GM21381 (cell line): ENCODE data around the gene INO80D.
A peak's percentile ranks its signal among the peaks of the same experiment; 100 is the strongest.
"Not testable (repeated sequence)": the region's sequence is repeated elsewhere in the genome, so short reads cannot be mapped to it uniquely, and the experiment has no call there.

Source experiments
- ATAC-seq: cut with Tn5 transposase; IDR thresholded peaks from one replicate; pipeline ENCODE4 v1.9.1; 2021; ENCODE audit warnings: mild to moderate bottlenecking, moderate library complexity; ENCODE audit not compliant: unreplicated experiment

The INO80D gene, protein sequence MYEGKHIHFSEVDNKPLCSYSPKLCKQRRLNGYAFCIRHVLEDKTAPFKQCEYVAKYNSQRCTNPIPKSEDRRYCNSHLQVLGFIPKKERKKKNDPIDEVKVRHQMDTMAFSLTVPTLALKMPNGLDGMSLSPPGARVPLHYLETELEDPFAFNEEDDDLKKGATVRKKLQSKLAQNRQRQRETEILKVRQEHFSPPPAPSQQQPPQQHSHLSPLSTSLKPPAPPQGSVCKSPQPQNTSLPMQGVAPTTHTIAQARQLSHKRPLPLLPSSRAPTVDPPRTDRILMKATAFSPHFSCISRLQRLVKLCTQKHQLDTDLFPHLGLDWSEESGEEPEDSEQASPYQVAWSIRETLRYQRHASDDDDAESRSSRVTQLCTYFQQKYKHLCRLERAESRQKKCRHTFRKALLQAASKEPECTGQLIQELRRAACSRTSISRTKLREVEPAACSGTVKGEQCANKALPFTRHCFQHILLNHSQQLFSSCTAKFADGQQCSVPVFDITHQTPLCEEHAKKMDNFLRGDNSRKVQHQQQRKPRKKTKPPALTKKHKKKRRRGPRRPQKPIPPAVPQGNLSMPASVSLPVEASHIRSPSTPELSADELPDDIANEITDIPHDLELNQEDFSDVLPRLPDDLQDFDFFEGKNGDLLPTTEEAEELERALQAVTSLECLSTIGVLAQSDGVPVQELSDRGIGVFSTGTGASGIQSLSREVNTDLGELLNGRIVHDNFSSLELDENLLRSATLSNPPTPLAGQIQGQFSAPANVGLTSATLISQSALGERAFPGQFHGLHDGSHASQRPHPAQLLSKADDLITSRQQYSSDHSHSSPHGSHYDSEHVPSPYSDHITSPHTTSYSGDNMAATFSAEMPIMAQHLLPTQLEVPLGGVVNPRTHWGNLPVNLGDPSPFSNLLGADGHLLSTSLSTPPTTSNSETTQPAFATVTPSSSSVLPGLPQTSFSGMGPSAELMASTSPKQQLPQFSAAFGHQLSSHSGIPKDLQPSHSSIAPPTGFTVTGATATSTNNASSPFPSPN

DNA sequence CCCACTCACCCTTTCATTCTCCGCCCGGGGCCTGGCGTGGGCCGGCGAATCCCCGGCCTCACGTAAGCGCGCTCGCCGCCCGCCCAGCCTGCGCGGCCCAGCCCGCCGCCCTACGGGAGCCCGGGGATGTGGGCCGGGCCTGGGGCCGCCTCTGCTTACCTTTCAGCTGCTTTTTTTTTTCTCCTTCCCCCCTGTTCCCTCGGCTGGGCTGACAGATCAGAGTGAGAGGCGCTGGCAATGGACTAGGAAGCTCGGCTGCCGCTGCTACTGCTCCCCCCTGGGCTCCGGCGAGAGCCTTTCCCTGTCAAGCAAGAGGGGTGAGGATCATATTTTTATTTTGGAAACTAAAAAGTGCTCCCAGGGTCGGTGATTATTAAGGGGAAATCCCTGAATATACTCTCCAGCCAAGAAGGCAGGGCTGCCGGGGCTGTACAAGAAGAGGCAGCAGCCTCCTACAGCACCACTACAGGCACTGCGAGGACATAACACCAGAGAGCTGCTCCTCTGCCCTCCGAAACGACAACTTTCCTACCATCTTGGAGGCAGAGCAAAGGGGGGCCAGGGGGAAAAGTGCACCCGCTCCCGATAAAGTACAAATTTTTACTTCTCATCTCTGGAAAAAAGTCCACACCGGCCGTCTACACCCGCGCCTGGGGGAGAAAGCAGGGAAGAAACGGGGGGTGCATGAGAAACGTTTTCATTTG, at the start of gene INO80D:
INO80D (minus strand) TSS at position 433 of the 704 bp plus-strand sequence. CDS start 23,158 bp downstream, outside the sequence.
- ATAC-seq: peak; percentile 73

- no peak for ATAC-seq
These were observed 41.7 kb upstream of the INO80D start for GRCh38 chr2:206127656-206128055.

DNA sequence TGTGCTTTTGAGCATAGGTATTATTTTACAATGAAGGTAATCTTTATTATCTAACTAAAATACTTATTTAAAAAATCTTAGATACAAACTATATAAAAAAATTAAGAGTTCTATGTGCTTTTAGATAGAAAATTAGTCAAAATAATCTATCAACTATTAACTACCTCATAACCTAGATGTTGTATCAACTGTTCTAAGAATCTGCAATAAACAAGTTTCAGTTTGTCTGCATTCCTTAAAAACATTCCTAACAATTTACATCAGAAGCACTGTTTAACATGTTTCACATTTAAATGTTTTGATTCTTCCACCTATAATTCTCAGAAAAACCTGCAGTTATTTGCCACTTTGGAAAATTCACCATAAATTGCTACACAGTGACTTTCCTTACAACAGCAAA, 39.9 kb upstream of the INO80D start:
- ATAC-seq: no peak

DNA sequence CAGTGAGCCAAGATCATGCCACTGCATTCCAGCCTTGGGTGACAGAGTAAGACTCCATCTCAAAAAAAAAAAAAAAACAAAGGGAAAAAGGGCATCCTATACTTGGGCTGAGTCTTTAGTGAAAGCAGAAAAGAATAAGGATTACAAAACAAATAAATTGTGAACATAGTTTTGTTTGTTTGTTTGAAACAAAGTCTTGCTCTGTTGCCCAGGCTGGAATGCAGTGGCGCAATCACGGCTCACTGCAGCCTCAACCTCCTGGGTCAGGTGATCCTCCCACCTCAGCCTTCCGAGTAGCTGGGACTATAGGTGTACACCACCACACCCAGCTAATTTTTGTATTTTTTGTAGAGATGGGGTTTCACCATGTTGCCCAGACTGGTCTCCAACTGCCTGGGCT, 36.6 kb upstream of the INO80D start:
- ATAC-seq: not testable (repeated sequence)

GRCh38 chr2:206116278-206116677, 30.3 kb upstream of the INO80D start:
- ATAC-seq: no peak

DNA sequence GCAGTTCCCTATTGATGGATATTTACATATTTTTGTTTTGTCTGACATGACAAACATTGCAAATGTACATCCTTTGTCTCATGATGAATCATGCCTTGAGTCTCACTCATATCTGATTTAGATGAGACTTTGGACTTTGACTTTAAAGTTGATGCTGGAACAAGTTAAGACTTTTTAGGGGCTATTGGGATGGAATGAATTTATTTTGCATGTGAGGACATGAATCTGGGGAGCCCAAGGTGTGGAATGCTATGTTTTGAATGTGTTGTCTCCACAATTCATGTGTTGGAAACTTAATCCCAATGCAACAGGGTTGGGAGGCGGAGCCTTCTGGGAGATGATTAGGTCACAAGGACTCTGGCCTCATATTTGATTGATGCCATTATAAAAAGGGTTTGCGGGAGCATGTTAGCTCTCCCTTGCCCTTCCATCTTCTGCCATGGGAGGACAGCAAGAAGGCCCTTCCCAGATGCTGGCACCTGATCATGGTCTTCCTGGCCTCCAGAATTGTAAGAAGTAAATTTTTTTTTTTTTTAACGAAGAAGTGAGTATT, 29.1 kb upstream of the INO80D start:
- no peak for ATAC-seq

- no peak for ATAC-seq
These were observed 27.0 kb upstream of the INO80D start for GRCh38 chr2:206112846-206113547.

- no peak for ATAC-seq
These were observed 26.1 kb upstream of the INO80D start for GRCh38 chr2:206112108-206112507.

- no peak for ATAC-seq
These were observed 22.7 kb upstream of the INO80D start for GRCh38 chr2:206108713-206109112.

GRCh38 chr2:206105541-206105940, 19.6 kb upstream of the INO80D start:
- ATAC-seq: no peak

- ATAC-seq: no peak
These were observed 19.1 kb upstream of the INO80D start for GRCh38 chr2:206105038-206105437.

DNA sequence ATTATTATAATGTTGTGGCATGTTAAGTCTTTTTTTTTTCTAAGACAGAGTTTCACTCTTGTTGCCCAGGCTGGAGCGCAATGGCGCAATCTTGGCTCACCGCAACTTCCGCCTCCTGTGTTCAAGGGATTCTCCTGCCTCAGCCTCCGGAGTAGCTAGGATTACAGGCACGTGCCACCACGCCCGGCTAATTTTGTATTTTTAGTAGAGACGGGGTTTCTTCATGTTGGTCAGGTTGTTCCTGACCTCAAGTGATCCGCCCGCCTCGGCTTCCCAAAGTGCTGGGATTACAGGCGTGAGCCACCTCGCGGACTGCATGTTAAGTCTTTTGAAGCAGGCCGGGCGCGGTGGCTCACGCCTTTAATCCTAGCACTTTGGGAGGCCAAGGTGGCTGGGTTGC, 12.9 kb upstream of the INO80D start:
- ATAC-seq: not testable (repeated sequence)

- ATAC-seq: no peak
These were observed 12.5 kb upstream of the INO80D start for GRCh38 chr2:206098471-206098870.

DNA sequence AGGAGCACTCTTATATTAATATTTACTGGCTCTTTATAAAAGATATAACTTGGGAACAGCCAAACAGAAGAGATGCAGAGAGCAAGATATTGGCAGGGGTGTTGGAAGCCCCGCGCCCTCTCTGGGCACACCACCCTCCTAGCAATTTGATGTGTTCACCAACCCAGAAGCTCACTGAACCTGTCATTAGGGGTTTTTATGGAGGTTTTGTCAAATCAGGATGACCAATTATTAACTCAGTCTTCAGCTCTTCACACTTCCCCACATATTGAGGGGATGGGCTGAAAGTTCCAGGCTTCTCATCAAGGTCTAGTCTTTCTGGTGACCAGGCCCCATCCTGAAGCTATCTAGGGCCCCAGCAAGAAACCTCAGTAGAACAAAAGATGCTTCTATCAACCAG, 10.9 kb upstream of the INO80D start:
- ATAC-seq: no peak

GRCh38 chr2:206095536-206096332, 9.8 kb upstream of the INO80D start:
- no peak for ATAC-seq

DNA sequence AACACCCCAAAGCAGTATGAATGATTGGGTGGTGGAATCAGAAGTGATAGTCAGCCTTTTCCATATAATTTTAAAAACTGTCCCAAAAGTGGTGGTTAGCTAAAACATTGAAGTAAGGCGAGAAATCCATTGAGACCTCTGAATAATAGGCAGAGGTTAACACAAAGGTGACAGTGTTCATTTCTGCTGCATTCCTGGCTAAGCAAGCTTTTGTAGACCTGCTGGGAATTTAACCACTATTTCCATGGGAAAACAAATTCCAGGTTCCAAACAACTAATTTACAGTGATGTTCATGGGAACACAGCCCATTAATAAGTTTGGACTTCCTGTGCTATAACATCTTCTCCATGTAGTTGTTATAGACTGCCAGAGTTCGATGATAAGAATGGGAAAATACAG, 6.3 kb upstream of the INO80D start:
- no peak for ATAC-seq

DNA sequence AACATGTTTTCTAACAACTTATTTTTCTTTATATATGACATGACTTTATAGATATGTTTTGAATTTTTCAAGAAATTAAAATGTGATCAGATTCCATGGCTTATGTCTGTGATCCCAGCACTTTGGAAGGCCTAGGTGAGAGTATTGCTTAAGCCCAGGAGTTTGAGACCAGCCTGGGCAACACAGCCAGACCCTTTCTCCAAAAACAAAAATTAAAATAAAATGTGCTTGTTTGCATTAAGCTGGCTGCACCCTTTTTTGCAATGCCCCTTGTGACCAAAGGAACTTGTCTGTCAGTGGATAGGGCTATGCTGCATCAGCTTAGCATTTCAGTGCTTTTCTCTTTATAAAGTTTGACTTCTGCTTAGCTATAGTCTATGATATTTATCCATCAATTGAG, 2.3 kb upstream of the INO80D start:
- ATAC-seq: no peak

DNA sequence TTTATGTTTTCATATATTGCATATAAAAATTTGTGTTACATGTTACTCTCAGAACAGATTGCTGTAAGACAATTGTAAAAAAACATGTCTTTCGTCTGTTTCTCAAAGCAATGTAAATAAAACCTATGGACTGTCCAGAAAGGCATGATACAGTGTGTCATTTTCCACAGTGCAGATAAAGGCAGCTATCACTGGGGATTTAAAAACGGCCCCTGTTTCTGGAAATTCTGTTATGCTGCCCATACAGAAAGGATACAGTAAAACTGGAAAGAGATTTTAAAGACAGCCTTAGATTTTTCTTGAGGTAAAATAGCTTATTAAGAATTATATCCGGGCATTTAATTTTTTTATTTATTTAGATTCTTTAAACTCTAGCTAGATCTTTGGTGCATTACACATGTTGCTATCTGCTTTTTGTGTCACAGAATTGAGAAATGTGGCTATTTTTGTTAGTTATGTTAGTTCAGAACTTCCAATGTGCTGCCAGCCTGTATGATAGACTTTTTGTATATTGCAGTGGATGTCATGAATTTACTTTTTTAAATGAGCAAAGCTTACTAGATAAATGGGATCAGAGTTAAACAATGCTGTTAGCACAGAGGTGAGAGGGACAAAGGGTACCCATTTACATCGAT, 859 bp upstream of the INO80D start:
- no peak for ATAC-seq
